RWPE2 (cell line): ENCODE results near the gene USB1.

ENCODE experiments used
- ATAC-seq: fragments of 200-7000 bp; cut with Tn5 transposase; 3 replicates; pipeline ENCODE4 v1.9.1; 2021; ENCODE audit warnings: low read depth
- DNase-seq: peaks from one replicate; pipeline ENCODE4 v3.0.0-alpha.2; 2020; ENCODE audit warnings: low spot score
- H3K27ac ChIP-seq: fragments of 450-650 bp; 2 replicates; pipeline ENCODE4 v1.5.1; 2017; ENCODE audit warnings: mild to moderate bottlenecking; ENCODE audit not compliant: poor library complexity, severe bottlenecking
- H3K27me3 ChIP-seq: fragments of 250-450 bp; sonication (Bioruptor Pico); 2 replicates; pipeline ENCODE4 v1.5.1; 2021; ENCODE audit warnings: mild to moderate bottlenecking, moderate library complexity; ENCODE audit not compliant: insufficient read depth, poor library complexity, severe bottlenecking
- H3K36me3 ChIP-seq: fragments of 250-450 bp; sonication (Bioruptor Pico); 2 replicates; pipeline ENCODE4 v1.5.1; 2020; ENCODE audit warnings: low read depth, mild to moderate bottlenecking, moderate library complexity
- H3K4me1 ChIP-seq: fragments of 250-450 bp; sonication (Bioruptor Pico); 2 replicates; pipeline ENCODE4 v1.5.1; 2021; ENCODE audit warnings: mild to moderate bottlenecking, moderate library complexity; ENCODE audit not compliant: insufficient read depth, poor library complexity, severe bottlenecking
- H3K4me3 ChIP-seq: fragments of 250-450 bp; sonication (Bioruptor Pico); 2 replicates; pipeline ENCODE4 v1.5.1; 2021; ENCODE audit warnings: mild to moderate bottlenecking, moderate library complexity; ENCODE audit not compliant: severe bottlenecking
- H3K9me3 ChIP-seq: fragments of 250-450 bp; sonication (Bioruptor Pico); 2 replicates; pipeline ENCODE4 v1.5.1; 2021; ENCODE audit warnings: mild to moderate bottlenecking, moderate library complexity; ENCODE audit not compliant: severe bottlenecking
- TF ChIP-seq, protein P1 (sequence below): fragments of 450-650 bp; IDR thresholded peaks from one replicate; pipeline ENCODE4 v1.5.1; 2017; ENCODE audit warnings: mild to moderate bottlenecking, moderate library complexity; ENCODE audit not compliant: poor library complexity, severe bottlenecking

Gene USB1

DNA sequence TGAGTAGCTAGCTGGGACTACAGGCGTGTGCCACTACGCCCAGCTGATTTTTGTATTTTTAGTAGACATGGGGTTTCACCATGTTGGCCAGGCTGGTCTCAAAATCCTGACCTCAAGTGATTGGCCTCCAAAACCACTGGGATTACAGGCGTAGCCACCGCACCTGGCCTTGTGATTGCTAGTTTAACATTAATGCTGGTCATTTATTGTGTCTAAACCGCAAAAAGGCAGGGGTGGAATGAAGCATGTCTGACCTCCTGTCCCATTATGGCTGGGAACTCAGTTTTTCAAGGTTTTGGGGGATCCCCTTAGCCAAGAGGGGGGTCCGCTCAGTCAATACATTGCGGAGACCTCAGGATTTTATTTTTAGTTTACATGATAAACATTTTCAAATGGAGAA, 19.6 kb upstream of the USB1 start:
- TF ChIP-seq, protein P1, sequence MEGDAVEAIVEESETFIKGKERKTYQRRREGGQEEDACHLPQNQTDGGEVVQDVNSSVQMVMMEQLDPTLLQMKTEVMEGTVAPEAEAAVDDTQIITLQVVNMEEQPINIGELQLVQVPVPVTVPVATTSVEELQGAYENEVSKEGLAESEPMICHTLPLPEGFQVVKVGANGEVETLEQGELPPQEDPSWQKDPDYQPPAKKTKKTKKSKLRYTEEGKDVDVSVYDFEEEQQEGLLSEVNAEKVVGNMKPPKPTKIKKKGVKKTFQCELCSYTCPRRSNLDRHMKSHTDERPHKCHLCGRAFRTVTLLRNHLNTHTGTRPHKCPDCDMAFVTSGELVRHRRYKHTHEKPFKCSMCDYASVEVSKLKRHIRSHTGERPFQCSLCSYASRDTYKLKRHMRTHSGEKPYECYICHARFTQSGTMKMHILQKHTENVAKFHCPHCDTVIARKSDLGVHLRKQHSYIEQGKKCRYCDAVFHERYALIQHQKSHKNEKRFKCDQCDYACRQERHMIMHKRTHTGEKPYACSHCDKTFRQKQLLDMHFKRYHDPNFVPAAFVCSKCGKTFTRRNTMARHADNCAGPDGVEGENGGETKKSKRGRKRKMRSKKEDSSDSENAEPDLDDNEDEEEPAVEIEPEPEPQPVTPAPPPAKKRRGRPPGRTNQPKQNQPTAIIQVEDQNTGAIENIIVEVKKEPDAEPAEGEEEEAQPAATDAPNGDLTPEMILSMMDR, result no peak
- no peak overlapping the region for H3K4me3 ChIP-seq
- H3K27ac ChIP-seq, result no peak overlapping the region
- no peaks in the 10 kb centered on the region for H3K9me3 ChIP-seq
- DNase-seq (no peak), ATAC-seq (no peak)
- no peaks in the 10 kb centered on the region for H3K4me1 ChIP-seq
- no peaks in the 10 kb centered on the region for H3K36me3 ChIP-seq
- H3K27me3 ChIP-seq, result no peaks in the 10 kb centered on the region

DNA sequence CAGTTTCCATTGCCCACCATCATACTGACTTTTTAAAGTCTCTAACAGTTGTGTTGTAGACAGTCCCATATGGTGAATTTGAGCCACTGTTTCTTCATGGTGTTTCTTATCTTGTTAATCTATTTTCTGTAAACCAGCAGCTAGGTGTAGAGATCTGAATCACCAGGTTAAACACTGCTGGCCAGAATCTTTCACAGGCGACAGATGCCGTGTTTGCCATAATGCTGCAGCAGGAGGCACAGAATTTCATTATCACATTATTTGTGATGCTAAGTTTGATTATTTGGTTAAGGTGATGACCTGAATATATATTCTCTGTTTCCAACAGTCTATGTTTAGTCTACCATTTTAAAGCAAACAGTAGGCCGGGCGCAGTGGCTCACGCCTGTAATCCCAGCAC, 18.8 kb upstream of the USB1 start:
- no peaks in the 10 kb centered on the region for H3K4me1 ChIP-seq
- no peaks in the 10 kb centered on the region for H3K27me3 ChIP-seq
- H3K4me3 ChIP-seq, result no peak overlapping the region
- H3K36me3 ChIP-seq, result no peaks in the 10 kb centered on the region
- no peaks in the 10 kb centered on the region for H3K9me3 ChIP-seq
- ATAC-seq (no peak), DNase-seq (no peak)
- TF ChIP-seq, protein P1, result no peak
- H3K27ac ChIP-seq, result no peak overlapping the region

DNA sequence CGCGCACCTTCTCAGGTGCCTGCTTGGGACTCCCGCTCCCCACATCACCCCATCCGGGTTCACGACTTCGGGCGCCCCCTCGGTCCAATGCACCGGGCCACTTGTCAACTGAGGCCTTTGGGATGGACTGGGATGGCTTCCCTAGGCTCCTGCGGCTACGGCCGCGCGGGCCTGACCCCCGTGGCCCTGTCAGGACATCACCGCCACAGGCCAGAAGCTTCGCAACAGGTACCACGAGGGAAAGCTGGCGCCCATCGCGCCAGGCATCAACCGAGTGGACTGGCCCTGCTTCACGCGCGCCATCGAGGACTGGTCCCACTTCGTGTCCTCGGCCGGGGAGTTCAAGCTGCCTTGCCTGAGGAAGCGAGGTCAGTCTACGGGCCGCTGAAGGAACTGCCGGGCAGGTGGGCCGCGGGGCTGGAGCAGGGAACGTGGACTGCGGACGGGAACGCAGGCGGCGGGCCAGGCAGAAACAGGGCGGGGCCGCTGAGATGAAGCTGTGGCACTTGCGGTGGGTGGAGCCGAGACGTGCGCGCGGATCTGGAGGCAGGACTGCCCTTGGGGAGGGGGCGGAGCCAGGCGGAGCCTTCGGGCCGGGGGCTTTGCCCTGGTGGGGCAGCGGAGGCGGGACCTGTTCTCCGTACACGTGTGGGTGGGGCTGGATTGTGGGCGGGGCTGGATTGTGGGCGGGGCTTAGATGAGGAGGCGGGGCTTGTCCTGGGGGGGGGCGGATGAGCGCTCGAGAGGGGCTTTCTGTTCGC, 16.6 kb upstream of the USB1 start:
- Histone ChIP-seq H3K27ac (no peak overlapping the region), H3K4me3 (peak overlapping the region; percentile 61), H3K36me3 (no peaks in the 10 kb centered on the region), H3K27me3 (no peaks in the 10 kb centered on the region), H3K4me1 (peaks cover 7% of the 10 kb centered on the region), H3K9me3 (no peaks in the 10 kb centered on the region)
- DNase-seq (peak; percentile 96), ATAC-seq (peak; percentile 90)
- TF ChIP-seq, protein P1, result no peak

DNA sequence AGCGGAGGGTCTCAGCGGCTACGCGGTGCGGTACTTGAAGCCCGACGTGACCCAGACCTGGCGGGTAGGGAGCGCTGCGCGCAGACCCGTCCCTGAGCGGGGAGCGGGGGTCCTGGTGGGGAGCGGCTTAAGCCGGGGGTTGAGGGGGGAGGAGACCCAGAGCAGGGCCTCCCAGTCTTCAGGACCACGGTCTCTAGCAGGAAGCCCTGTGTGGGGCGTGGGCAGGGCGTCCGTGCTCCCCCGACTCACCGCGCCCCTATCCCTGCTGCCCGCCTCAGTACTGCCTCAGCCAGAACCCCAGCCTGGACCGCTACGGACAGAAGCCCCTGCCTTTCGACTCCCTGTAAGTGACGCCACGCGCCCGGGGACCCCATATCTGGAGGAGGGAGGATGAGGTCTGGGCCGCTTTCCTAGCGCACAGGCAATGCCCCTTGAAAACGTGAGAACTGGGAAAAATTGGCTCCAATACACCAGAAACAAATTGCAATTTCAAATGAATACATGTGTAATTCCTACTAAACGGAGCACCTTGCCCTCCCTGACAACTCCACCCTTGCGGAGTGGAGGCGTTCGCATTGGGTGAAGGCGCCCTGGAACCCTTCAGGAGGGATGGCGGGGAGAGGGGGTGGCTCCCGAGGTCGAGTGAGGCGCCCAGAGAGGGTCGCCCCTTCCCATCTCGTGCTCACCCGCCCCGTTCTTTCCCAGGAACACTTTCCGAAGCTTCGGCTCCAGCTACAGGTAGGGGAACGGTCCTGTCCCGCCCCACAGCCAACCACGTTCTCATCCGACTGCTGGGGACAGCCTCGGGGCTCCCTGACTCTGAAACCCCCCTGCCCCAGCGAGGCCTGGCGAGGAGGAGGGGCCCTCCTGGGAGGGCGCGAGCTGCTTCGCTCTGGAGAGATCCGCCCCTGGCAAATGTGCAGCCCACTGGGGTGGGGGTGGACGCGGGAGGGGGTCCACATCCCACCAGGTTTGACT, 15.7 kb upstream of the USB1 start:
- DNase-seq, result peak; percentile 63
- TF ChIP-seq, protein P1, result no peak
- peaks cover 7% of the 10 kb centered on the region for H3K4me1 ChIP-seq
- H3K27me3 ChIP-seq, result no peaks in the 10 kb centered on the region
- H3K27ac ChIP-seq, result no peak overlapping the region
- peak; percentile 56 for ATAC-seq
- H3K4me3 ChIP-seq, result peak overlapping the region; percentile 61
- H3K36me3 ChIP-seq, result no peaks in the 10 kb centered on the region
- no peaks in the 10 kb centered on the region for H3K9me3 ChIP-seq
